CD1c-positive myeloid dendritic cell (primary cell): ENCODE results near the gene ADAMTS2.
"Not testable (repeated sequence)": the region's sequence is repeated elsewhere in the genome, so short reads cannot be mapped to it uniquely, and the experiment has no call there.

ENCODE experiments used
- DNase-seq: peaks from one replicate; pipeline ENCODE4 v3.0.0-alpha.2; 2016; ENCODE audit errors: extremely low spot score

ADAMTS2 gene

GRCh38 chr5:179296150-179296821 lies 49.0 kb downstream of the ADAMTS2 start:
- no peak for DNase-seq

GRCh38 chr5:179295778-179296149 lies 49.5 kb downstream of the ADAMTS2 start:
- DNase-seq = no peak

GRCh38 chr5:179294891-179295777 lies 50.1 kb downstream of the ADAMTS2 start:
- no peak for DNase-seq

GRCh38 chr5:179294131-179294780 lies 51.0 kb downstream of the ADAMTS2 start:
- DNase-seq = no peak

GRCh38 chr5:179292681-179293635 lies 52.3 kb downstream of the ADAMTS2 start:
- no peak for DNase-seq

- no peak for DNase-seq
Observed at GRCh38 chr5:179292202-179292601, 53.1 kb downstream of the ADAMTS2 start.

GRCh38 chr5:179290681-179291540 lies 54.4 kb downstream of the ADAMTS2 start:
- DNase-seq = no peak

GRCh38 chr5:179289756-179290385 lies 55.4 kb downstream of the ADAMTS2 start:
- DNase-seq = no peak

- no peak for DNase-seq
Observed at GRCh38 chr5:179288809-179289185, 56.5 kb downstream of the ADAMTS2 start.

- DNase-seq = no peak
Observed at GRCh38 chr5:179288101-179288808, 57.0 kb downstream of the ADAMTS2 start.

GRCh38 chr5:179287631-179288030 lies 57.6 kb downstream of the ADAMTS2 start:
- no peak for DNase-seq

GRCh38 chr5:179287071-179287470 lies 58.2 kb downstream of the ADAMTS2 start:
- DNase-seq = no peak

GRCh38 chr5:179285776-179286162 lies 59.5 kb downstream of the ADAMTS2 start:
- not testable (repeated sequence) for DNase-seq

GRCh38 chr5:179284751-179285631 lies 60.3 kb downstream of the ADAMTS2 start:
- no peak for DNase-seq

GRCh38 chr5:179283908-179284307 lies 61.4 kb downstream of the ADAMTS2 start:
- not testable (repeated sequence) for DNase-seq

GRCh38 chr5:179281694-179282093 lies 63.6 kb downstream of the ADAMTS2 start:
- DNase-seq = no peak

GRCh38 chr5:179280095-179280490 lies 65.2 kb downstream of the ADAMTS2 start:
- no peak for DNase-seq

GRCh38 chr5:179279347-179280094 lies 65.7 kb downstream of the ADAMTS2 start:
- no peak for DNase-seq
